OCI-LY3 (cell line): ENCODE results near the gene SNED1.
"Not testable (repeated sequence)": the region's sequence is repeated elsewhere in the genome, so short reads cannot be mapped to it uniquely, and the experiment has no call there.

Source experiments
- H2AFZ ChIP-seq: fragments of 200-600, 300-600 bp; shearing (Covaris generic); 2 replicates; pipeline ENCODE4 v1.6.0; 2014; ENCODE audit warnings: antibody characterized with exemption, low read depth, low read length
- H3K27ac ChIP-seq: fragments of 200-600, 300-600 bp; sonication (generic); 2 replicates; pipeline ENCODE4 v1.5.1; 2014; ENCODE audit warnings: mild to moderate bottlenecking, low read length, moderate library complexity, mixed read lengths
- H3K27me3 ChIP-seq: fragments of 200-600, 300-600 bp; sonication (generic); 2 replicates; pipeline ENCODE4 v1.6.1; 2014; ENCODE audit warnings: low read depth, low read length, mixed read lengths
- H3K36me3 ChIP-seq: fragments of 200-600, 300-600 bp; sonication (generic); replicated peaks from 2 replicates; pipeline ENCODE3; 2014; ENCODE audit warnings: low read depth, low read length, mixed read lengths
- H3K4me1 ChIP-seq: fragments of 300-600, 200-600 bp; sonication (generic); 2 replicates; pipeline ENCODE4 v1.6.1; 2014; ENCODE audit warnings: low read length, mixed read lengths
- H3K4me2 ChIP-seq: fragments of 200-600, 300-600 bp; sonication (generic); 2 replicates; pipeline ENCODE4 v1.6.1; 2014; ENCODE audit warnings: low read length, mixed read lengths
- H3K4me3 ChIP-seq: fragments of 300-600, 200-600 bp; sonication (generic); 2 replicates; pipeline ENCODE4 v1.5.1; 2014; ENCODE audit warnings: antibody characterized with exemption, mild to moderate bottlenecking, low read length, moderate library complexity
- H3K79me2 ChIP-seq: fragments of 300-600, 200-600 bp; shearing (Covaris generic); 2 replicates; pipeline ENCODE4 v1.6.1; 2014; ENCODE audit warnings: mild to moderate bottlenecking, low read length, mixed read lengths
- H3K9ac ChIP-seq: fragments of 300-600, 200-600 bp; shearing (Covaris generic); 2 replicates; pipeline ENCODE4 v1.6.0; 2014; ENCODE audit warnings: mild to moderate bottlenecking, low read length, moderate library complexity
- H3K9me3 ChIP-seq: fragments of 200-600, 300-600 bp; shearing (Covaris generic); 2 replicates; pipeline ENCODE4 v1.6.1; 2014; ENCODE audit warnings: low read length, mixed read lengths; ENCODE audit not compliant: insufficient read depth
- H4K20me1 ChIP-seq: fragments of 200-600, 300-600 bp; sonication (generic); 2 replicates; pipeline ENCODE4 v1.6.1; 2016; ENCODE audit warnings: low read length, mixed read lengths; ENCODE audit not compliant: insufficient read depth
- CTCF ChIP-seq: fragments of 200-600, 300-600 bp; sonication (generic); IDR thresholded peaks from 2 replicates; pipeline ENCODE4 v1.5.1; 2014; ENCODE audit warnings: antibody characterized with exemption, low read length, low read depth
- EZH2phosphoT487 ChIP-seq: fragments of 200-600 bp; shearing (Covaris generic); IDR thresholded peaks from 2 replicates; pipeline ENCODE4 v1.6.1; 2018; ENCODE audit warnings: antibody characterized with exemption, mixed run types, low read depth

SNED1 gene

GRCh38 chr2:241099246-241099645, 100.8 kb downstream of the SNED1 start:
- Histone ChIP-seq H2AFZ (no peak overlapping the region), H3K9me3 (no peaks in the 10 kb centered on the region), H3K4me3 (peak overlapping the region; percentile 85), H3K79me2 (peaks cover 95% of the 10 kb centered on the region), H3K27ac (peak overlapping the region; percentile 49), H3K36me3 (peaks cover 56% of the 10 kb centered on the region), H3K4me2 (peak overlapping the region; percentile 68), H4K20me1 (peaks cover 7% of the 10 kb centered on the region; the same call in 1 of the 2 replicates), H3K27me3 (no peaks in the 10 kb centered on the region), H3K9ac (peak overlapping the region; percentile 98; the same call in 1 of the 2 replicates), H3K4me1 (peaks cover 66% of the 10 kb centered on the region)
- no peak for TF ChIP-seq EZH2phosphoT487
- no peak for TF ChIP-seq CTCF

GRCh38 chr2:241102239-241102803, 103.9 kb downstream of the SNED1 start, which contains the start of gene MTERF4:
Gene MTERF4, minus strand, starts transcription at chr2:241102287. Its CDS starts 14 bp downstream, at chr2:241102273.
- Histone ChIP-seq H2AFZ (peak within 1 kb of the TSS; percentile 67; the same call in 1 of the 2 replicates), H3K36me3 (peaks cover 40% of the 10 kb centered on the region), H3K9ac (peak within 1 kb of the TSS; percentile 98), H3K27me3 (no peaks in the 10 kb centered on the region), H4K20me1 (peaks cover 6% of the 10 kb centered on the region; the same call in 1 of the 2 replicates), H3K27ac (peak within 1 kb of the TSS; percentile 89), H3K4me3 (peak within 1 kb of the TSS; percentile 85), H3K79me2 (peaks cover 64% of the 10 kb centered on the region), H3K9me3 (no peaks in the 10 kb centered on the region), H3K4me2 (peak within 1 kb of the TSS; percentile 89), H3K4me1 (peaks cover 46% of the 10 kb centered on the region)
- no peak for TF ChIP-seq CTCF

DNA sequence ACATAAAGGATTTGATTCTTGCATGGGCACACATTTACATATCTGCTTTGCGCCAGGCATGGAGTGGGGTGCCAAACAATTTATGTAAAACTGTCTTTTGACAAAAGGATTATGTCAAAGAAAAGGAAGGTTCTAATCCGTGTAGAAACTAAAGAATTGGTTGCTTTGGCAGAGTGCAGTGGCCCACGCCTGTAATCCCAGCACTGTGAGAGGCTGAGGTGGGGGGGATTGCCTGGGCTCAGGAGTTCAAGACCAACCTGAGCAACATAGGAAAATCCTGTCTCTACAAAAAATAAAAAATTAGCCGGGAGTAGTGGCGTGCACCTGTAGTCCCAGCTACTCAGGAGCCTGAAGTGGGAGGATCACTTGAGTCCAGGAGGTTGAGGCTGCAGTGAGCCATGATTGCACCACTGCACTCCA, 104.8 kb downstream of the SNED1 start:
- H3K4me3 ChIP-seq = peak overlapping the region; percentile 85
- H3K79me2 ChIP-seq = peaks cover 56% of the 10 kb centered on the region
- peaks cover 5% of the 10 kb centered on the region; the same call in 1 of the 2 replicates for H4K20me1 ChIP-seq
- H3K36me3 ChIP-seq = peaks cover 40% of the 10 kb centered on the region
- peak overlapping the region; percentile 89 for H3K4me2 ChIP-seq
- H2AFZ ChIP-seq = no peak overlapping the region
- no peak for TF ChIP-seq EZH2phosphoT487
- TF ChIP-seq CTCF = no peak
- no peaks in the 10 kb centered on the region for H3K9me3 ChIP-seq
- no peaks in the 10 kb centered on the region for H3K27me3 ChIP-seq
- peak overlapping the region; percentile 98 for H3K9ac ChIP-seq
- H3K27ac ChIP-seq = peak overlapping the region; percentile 89
- peaks cover 37% of the 10 kb centered on the region for H3K4me1 ChIP-seq

DNA sequence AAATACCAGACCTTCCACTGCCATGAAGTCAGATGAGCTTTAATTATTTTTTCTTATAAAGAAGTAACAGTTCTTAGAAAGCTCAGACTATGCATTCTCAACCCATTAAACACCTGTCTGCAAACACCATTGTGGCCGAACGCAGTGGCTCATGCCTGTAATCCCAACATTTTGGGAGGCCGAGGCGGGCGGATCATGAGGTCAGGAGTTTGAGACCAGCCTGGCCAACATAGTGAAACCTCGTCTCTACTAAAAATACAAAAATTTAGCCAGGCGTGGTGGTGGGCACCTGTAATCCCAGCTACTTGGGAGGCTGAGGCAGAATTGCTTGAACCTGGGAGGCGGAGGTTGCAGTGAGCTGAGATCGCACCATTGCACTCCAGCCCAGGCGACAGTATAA, 106.2 kb downstream of the SNED1 start:
- H2AFZ ChIP-seq, H3K4me3 ChIP-seq, H3K4me2 ChIP-seq, H3K27me3 ChIP-seq, H3K9me3 ChIP-seq, H3K27ac ChIP-seq, H3K9ac ChIP-seq, H4K20me1 ChIP-seq: not testable (repeated sequence)
- peaks cover 33% of the 10 kb centered on the region for H3K36me3 ChIP-seq
- peaks cover 53% of the 10 kb centered on the region for H3K79me2 ChIP-seq
- peaks cover 23% of the 10 kb centered on the region for H3K4me1 ChIP-seq
